Head of caudate nucleus (tissue), 42 donors: Measurements from ENCODE around the gene CD33.
"Not testable (repeated sequence)": the region's sequence is repeated elsewhere in the genome, so short reads cannot be mapped to it uniquely, and the experiment has no call there.

Experiments
- DNase-seq, 42 donors: peaks; one replicate each; pipeline versions ENCODE4 v3.0.0 to v3.0.0-alpha.2; 2020 to 2021; ENCODE audit warnings: mixed read lengths in 7 of 42
- intact Hi-C: fragments of 100-400 bp; cut with DNase I; formaldehyde crosslinking; loops from one replicate; pipeline ENCODE4 v1.15.0; 2022

CD33 gene

DNA sequence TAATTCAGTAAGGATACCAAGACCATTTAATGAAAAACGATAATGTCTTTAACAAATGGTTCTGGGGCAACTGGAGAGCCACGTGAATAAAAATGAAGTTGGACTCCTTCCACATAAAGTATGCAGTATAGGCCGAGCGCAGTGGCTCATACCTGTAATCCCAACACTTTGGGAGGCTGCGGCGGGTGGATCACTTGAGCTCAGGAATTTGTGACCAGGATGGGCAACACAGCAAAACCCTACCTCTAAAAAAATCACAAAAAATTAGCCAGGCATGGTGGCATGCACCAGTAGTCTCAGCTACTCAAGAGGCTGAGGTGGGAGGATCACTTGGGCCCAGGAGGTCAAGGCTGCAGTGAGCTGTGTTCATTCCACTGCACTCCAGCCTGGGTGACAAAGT lies 20.6 kb upstream of the CD33 start:
- peak in 1 of 42 donors; percentile 4 for DNase-seq
- intact Hi-C loops = no loop called here

DNA sequence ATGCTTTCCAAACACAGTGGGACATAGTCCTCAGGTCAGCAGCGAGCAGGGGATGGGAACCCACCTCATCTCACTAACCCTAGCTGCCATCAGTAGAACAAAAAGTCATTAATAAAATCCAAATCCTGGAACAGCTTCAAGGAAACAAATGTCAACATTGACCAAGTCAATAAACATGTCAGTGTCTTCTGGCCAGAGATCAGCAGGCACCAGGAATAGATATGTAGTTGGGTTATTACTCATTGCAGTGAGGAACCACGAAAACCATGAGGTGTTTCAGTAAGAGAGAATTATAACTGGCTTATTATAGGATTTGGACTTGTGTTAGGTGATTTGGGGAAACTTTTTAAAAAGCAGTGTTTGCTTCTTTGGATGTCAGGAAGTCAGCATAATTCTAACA lies 17.1 kb upstream of the CD33 start:
- peak in 1 of 42 donors; percentile 8 for DNase-seq
- intact Hi-C loops = no loop called here

DNA sequence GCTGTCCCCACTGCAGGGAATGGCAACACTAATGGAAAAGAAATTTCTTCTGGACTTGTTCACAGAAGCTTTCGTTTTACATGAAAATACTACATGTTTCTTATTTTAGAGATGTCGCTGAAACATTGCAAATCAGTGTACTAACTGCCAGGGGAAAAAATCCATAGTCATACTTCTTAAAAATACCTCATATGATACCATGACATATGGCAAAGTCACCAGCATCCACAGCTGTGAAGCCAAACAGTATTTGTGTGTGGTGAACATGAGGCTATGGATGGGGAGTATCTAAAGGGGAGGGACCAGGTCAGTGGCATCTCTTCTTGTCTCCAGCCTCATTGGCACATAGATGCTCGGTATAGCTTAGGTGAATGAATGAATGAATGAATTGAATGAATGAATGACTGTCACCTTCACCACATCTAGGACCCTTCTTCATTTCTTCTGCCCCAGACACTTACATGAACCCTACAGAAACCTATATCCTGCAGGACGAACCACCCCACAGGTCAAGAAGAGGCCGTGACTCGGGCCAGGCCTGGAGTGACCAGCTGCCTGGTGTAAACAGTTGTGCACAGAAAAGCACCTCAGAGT lies 14.6 kb upstream of the CD33 start:
- DNase-seq = no peak
- intact Hi-C loops = no loop called here

DNA sequence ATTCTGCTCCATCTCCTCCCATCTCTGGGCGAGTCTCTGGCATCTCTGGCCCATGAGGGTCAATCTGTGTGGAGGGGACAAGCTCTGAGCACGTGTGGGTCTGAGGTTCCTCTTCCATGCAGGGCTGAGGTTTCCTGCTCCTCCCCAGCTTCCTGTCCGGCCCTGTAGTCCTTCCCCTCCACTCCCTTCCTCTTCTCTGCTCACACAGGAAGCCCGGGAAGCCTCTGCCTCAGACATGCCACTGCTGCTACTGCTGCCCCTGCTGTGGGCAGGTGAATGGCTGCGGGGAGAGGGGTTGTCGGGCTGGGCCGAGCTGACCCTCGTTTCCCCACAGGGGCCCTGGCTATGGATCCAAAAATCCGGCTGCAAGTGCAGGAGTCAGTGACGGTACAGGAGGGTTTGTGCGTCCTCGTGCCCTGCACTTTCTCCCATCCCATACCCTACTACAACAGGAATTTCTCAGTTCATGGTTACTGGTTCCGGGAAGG lies 14.0 kb upstream of the CD33 start:
- intact Hi-C loops = not testable (repeated sequence)
- DNase-seq = peak in 27 of 42 donors; percentile 3 to 57 (median 25)

DNA sequence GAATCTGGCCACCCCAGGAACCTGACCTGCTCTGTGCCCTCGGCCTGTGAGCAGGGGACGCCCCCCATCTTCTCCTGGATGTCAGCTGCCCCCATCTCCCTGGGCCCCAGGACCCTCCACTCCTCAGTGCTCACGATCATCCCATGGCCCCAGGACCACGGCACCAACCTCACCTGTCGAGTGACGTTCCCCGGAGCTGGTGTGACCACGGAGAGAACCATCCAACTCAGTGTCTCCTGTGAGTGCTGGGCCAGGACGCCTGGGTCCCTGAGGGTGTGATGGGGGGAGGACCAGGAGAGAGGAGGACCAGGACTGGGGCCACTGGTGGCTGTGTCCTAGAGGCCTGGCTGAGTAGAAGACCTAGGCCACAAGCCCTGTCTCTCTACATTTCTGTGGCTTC lies 13.0 kb upstream of the CD33 start:
- intact Hi-C loops = no loop called here
- DNase-seq = no peak

DNA sequence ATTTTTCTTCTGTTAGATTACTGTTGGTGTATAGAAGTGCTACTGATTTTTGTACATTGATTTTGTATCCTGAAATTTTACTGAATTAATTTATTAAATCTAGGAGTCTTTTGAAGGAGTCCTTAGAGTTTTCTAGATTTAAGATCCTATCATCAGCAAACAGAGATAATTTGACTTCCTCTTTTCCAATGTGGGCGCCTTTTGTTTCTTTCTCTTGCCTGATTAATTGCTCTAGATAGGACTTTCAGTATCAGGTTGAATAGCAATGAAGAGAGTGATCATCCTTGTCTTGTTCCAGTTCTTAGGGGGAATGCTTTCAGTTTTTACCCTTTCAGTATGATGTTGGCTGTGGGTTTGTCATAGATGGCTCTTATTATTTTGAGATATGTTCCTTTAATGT lies 5.6 kb upstream of the CD33 start:
- intact Hi-C loops = no loop called here
- no peak for DNase-seq

DNA sequence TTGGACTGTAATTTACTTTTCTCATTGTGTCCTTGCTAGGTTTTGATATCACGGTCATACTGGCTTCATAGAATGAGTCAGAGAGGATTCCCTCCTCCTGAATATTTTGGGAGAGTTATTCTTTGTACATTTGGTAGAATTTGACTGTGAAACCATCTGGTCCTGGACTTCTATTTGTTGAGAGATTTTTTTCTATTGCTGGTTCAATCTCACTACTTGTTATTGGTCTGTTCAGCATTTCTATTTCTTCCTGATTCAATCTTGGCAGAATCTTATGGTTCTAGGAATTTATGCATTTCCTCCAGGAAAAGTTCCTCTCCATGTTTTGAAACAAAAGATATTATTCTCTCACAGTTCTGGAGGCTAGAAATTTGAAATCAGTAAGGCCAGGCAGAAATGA lies 4.9 kb upstream of the CD33 start:
- DNase-seq = no peak
- intact Hi-C loops = no loop called here

DNA sequence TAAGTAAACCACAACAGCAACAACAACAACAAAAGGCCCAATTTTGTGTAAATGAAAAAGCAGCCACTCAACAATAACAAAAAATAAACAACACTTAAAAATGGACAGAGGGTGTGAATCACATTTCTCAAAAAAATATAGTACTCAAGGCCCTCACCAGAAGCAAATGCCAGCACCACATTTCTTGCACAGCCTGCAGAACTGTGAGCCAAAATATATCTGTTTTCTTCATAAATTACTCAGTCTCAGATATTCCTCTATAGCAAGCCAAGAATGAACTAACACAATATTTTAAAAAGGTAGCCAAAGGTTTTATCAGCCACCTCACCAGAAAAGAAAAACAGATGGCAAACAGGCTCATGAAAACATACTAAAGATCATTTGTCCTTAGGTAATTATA lies 3.9 kb upstream of the CD33 start:
- DNase-seq = no peak
- intact Hi-C loops = no loop called here

DNA sequence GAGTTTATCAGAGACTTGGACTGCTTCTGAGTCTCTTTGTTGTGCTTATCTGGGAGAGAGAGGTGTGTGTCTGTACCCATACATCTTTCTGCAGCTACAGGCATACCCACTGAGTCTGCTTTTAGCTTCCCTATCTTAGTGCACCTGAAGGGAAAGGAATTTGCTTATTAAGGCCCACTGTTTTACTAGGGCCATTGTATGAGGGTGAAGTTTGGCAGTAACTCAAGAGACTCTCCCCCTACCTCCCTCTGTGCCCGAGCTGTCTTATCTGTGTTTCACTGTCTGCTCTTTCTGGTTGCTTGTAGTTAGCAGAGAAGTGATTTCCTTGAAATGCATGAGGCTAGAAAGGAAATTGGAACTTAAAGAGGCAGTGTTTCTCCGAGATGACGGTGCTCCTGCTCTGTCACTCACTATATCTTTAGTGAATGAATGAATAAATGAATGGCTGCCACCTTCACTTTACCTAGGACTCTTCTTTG lies 678 bp upstream of the CD33 start:
- DNase-seq = no peak
- intact Hi-C loops = no loop called here

DNA sequence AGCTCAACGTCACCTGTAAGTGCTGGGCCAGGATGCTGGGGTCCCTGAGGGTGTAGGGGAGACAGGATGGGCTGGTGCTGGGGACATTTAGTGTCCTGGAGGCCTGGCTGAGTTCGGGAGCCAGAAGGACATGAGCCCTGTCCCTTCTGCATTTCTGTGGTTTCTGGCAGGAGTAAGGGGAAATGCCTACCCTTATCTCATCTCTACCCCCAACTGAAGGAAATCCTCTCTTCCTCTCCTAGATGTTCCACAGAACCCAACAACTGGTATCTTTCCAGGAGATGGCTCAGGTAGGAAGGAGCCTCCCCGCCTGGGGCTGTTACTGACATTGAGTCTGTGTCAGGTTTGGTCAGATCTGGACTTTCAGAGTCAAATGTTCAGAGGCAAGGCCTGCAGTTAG lies 1.2 kb downstream of the CD33 start:
- peak in 1 of 42 donors; percentile 30 for DNase-seq
- intact Hi-C loops = no loop called here

DNA sequence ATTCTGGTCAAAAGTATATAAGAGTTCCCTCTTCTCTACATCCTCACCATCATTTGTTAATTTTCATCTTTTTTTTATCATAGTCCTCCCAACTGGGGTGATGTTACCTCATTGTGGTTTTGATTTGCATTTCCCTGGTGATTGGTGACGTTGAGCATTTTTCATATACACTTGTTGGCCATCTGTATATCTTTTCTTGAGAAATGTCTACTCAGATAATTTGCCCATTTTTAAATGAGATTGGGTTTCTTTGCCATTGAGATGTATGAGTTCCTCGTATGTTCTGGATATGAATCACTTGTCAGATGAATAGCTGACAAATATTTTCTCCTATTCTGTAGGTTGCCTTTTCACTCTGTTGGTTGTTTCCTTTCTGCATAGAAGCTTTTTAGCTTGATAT lies 2.4 kb downstream of the CD33 start:
- DNase-seq = no peak
- intact Hi-C loops = no loop called here

DNA sequence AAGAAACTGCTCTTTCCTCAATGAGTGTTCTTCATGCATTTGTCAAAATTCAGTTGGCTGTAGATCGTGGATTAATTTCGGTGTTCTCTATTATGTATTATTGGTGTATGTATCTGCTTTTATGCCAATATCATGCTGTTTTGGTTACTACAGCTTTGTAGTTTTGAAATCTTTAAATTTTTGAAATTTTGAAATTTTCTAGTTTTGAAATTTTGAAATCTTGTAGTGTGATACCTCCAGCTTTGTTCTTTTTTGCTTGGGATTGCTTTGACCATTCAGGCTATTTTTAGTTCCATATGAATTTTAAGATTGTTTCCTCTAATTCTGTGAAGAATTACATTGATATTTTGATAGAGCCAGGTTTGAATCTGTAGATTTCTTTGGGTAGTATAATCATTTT lies 3.1 kb downstream of the CD33 start:
- intact Hi-C loops = no loop called here
- no peak for DNase-seq

DNA sequence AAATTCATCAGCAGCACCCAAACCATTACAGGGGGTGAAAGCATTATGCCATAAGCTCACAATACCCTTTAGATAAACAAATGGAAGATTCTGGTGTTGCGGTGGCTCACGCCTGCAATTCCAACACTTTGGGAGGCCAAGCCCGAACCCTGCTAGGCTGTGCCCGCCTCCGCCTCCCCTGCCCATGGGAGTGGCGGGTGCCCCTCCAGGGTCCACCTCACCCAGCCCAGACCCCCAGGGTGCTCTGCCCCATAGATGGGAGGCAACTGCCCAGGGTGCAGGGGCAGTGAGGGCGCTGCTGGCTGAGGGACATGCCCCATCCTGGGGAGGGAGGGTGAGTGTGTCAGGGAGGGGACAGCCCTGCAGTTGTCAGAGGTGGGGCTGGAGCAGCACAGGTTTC lies 16.0 kb downstream of the CD33 start:
- intact Hi-C loops = no loop called here

DNA sequence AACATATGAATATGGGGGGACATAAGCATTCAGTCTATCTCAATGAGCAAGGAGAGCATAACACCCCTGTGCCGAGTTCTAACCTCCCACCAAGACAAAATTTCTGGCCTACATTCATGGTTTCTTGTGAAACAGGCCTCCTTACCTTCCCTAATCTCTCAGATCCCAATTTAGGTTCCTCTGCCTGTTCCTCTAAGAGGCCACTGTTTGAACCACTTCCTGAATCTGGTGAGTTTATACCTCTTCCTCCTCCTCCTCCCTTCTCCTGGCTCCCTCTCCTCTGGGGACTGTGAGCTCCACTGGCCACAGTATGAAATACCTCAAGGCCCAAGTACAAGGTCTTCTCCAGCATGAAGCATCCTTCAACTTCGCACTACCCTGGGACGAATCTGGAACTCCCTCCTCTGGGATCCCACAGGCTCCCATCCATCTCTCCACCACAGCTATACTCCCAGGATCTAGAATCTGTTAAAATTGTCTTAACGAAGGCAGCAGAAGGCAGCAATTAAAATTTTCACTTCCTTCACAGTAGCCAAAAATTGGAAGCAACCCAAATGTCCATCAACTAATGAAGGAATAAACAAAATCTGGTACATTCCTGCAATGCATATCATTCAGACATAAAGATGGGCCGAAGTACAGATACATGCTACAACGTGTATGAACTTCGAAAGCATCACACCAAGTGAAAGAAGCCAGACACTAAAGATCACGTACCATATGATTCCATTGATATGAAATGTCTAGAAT lies 18.2 kb downstream of the CD33 start:
- DNase-seq = no peak
- intact Hi-C loops = no loop called here

More for the DNA sequence above, 16.0 kb downstream of the CD33 start:
- DNase-seq = no peak

DNA sequence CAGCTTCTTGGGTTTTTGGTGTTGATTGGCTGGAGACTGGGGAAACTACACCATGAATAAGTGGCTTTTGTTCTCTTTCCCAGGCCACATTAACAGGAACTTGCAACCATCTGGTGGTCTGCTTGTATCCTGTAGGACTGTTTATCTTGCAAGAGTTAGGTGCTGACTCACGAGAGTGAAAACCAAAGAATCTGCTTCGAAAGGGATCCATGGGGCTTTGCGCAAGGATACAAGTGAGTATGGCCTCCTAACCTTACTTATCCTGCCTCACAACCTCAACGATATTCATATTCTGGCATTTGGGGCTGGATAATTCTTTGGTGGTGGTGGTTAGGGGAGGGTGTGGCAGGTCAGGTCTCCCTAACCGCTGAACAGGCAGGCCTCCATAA lies 21.3 kb downstream of the CD33 start:
- intact Hi-C loops = no loop called here
- no peak for DNase-seq

DNA sequence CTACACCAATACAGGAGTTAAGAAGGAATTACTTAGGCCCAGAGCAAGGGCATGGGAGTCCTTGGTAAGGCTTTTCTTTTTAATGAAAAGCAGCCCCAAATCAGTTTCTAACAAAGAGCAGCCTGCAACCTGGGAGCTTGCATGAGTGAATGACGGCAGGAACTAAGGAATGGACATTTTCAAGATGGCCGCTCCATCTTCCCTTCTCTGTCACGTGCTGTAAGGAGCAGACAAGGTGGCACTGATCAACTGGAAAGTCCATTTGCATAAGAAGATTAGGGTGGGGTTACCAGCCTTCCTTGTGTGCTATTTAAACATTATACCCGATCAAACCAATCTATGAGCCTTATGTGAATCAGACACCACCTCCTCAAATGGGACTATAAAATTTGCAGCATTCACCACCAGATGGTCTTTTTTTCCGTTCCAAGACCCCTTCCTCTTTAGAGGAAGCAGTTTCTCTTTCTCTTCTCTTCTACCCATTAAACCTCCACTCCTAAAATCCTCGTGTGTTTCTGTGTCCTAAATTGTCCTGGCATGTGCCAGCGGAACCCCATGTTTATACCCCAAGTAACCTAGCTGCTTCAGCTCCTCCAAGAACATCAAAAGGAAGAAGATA lies 23.2 kb downstream of the CD33 start:
- DNase-seq = no peak
- intact Hi-C loops = no loop called here

DNA sequence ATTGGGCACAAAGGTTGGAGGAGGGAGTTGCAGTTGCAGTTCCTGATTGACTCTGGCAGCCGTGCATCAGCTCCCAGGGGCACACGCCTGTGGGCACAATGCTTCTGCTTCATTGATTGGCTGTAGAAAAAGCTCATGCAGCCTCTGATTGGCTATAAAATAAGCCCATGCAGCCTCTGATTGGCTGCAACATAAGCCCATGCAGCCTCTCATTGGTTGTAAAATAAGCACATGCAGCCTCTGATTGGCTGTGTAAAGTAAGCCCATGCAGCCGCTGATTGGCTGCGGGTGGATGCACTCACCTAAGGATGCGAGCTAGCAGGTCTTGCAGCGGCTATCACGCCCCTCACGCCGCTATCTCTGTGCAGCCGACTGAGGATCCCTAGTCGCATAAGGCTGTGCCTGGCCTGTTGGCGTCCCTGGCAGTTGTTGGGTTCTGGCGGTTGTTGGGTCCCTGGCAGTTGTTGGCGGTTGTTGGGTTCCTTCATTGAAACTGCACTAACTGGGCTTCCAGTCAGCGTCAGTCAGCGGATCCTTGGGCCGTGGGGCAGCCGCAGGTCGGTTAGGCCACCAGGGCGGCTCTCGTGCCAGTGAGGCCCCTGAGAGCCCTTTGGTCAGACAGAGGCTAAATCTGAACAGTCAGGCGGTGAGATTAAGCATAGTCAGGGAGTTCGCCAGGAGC lies 26.0 kb downstream of the CD33 start, which contains the start of gene SIGLECL1:
TSS of gene SIGLECL1 (plus strand) at position 295 of the 682 bp plus-strand sequence. CDS start 12,993 bp downstream, outside the sequence.
- intact Hi-C loops = no loop called here
- DNase-seq = no peak

DNA sequence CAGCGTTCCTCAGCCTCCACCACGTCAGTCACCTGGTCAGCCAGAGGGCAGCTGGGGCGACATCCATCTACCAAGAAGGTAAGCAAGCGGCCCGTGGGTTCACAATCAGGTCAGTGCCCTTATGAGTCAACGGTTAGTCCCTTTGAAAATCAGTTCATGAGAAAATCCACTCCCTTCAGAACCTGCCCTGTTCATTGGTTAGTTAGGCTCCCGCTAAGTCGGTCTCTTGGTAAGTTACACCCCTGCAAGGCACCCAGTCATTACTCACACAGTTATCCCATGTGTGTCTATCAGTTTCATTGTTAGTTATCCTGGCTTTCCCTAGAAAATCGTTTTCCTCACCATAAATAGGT lies 26.6 kb downstream of the CD33 start:
- intact Hi-C loops = no loop called here
- no peak for DNase-seq

DNA sequence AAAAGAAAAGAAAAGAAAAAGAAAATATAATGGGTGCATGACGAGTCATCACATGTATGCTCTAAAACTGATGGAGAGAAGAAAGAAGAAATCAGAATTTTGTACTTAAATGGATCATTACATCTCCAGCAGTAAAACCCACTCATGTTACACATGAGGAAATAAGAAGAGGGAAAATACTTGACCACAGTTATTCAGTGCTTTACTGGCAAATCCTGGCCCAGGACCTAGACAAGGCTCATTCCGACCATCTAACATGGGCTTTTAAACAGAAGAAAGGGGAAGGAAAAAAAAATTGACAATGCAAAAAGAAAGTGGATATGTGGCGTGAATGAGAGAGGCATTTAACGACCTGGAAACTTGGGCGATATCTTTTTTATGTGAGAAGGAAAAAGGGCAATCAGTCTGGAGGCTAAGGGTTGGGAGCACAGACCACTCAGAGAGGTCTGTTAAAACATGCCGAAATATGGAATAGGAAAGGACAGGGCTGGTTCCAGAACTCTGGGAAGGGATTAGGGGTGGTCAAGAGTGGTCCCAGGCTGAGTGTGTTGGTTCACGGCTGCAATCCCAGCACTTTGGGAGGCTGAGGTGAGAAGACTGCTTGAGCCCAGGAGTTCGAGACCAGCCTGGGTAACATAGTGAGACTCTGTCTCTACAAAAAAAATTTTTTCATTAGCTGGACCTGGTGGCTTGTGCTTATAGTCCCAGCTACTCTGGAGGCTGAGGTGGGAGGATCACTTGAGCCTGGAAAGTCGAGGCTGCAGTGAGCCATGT lies 27.6 kb downstream of the CD33 start:
- intact Hi-C loops = no loop called here
- no peak for DNase-seq
